Measurements from ENCODE around the gene CASP3.

The CASP3 gene

DNA sequence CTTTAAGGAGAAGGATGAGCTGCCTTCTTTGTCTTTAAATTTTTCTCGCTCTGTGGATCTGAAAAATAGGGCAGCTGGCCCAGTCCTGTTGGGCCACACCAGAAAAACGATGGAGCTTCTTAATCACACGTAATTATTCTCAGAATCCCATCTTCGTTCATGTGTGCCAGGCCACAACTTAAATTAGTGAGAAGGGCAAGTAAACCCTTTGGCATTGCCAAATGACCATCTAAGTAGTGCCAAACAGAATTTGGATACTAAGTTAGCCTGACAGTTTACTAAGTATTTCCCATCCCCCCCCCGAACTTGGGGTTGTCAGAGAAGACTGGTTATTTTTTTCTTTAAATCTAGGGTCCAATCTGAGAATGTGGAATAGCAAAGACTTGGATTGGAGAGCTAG lies 62.0 kb downstream of the CASP3 start:
- no peak overlapping the region for H3K4me3 ChIP-seq (ENCODE audit: low read depth, low read length)
- no peak for DNase-seq (ENCODE audit: low read depth)
- TF ChIP-seq, protein P1, sequence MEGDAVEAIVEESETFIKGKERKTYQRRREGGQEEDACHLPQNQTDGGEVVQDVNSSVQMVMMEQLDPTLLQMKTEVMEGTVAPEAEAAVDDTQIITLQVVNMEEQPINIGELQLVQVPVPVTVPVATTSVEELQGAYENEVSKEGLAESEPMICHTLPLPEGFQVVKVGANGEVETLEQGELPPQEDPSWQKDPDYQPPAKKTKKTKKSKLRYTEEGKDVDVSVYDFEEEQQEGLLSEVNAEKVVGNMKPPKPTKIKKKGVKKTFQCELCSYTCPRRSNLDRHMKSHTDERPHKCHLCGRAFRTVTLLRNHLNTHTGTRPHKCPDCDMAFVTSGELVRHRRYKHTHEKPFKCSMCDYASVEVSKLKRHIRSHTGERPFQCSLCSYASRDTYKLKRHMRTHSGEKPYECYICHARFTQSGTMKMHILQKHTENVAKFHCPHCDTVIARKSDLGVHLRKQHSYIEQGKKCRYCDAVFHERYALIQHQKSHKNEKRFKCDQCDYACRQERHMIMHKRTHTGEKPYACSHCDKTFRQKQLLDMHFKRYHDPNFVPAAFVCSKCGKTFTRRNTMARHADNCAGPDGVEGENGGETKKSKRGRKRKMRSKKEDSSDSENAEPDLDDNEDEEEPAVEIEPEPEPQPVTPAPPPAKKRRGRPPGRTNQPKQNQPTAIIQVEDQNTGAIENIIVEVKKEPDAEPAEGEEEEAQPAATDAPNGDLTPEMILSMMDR (IDR thresholded peaks at IDR 0.05; ENCODE audit: insufficient read depth, low read depth, low read length, missing control alignments), result no peak

DNA sequence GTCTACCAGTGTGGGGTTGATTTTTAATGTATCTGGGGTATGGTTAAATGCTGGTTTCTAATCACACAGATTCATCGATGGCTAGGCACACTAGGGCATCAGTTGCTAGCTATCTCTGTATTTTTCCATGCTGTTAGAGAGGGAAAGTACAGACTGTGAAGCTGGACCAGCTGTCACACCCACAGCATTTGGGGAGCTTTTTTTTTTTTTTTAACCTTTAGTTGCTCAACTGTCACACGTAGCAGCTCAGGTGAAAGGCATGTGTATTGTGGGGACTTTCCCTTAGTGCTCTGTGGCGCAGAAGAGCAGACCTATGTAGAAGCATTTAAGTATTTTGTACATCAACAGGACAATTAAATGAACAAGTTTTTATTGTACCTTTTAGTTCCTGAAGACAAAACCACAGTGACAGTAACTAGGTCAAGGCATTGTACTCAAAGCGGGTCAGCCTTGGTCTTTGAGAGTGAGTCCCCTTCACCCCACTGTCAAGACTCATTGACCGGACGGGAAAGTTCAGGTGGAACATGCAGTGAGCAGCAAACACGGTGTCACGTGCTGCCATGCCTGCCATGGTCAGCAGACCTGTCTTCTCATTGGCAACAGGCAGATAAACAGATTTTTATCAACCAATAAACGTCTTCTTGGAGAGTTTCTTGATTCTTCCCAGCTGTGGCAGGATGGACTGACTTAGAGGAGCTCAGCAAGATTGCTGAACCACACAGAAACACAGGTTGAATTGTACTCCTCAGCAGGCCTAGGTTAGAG lies 65.3 kb downstream of the CASP3 start:
- H3K4me3 ChIP-seq (ENCODE audit: low read depth, low read length), result no peak overlapping the region
- TF ChIP-seq, protein P1 (IDR thresholded peaks at IDR 0.05; ENCODE audit: insufficient read depth, low read depth, low read length, missing control alignments), result no peak
- peak; percentile 59 for DNase-seq (ENCODE audit: low read depth)

Data from GM12865 (cell line).